ENCODE data around the gene ZHX3.

GRCh38 chr20:41293269-41294037 is 24.1 kb downstream of the ZHX3 start:
- no peak for TF ChIP-seq CREBBP (IDR thresholded peaks at IDR 0.05; ENCODE audit: low read depth, low read length)
- no peak for TF ChIP-seq TAF1 (IDR thresholded peaks at IDR 0.05; ENCODE audit: control insufficient read depth, extremely low read depth, insufficient read depth, low read length, severe bottlenecking)
- no peak for TF ChIP-seq CEBPG (CRISPR knock-in tag; IDR thresholded peaks at IDR 0.05)
- no peak for TF ChIP-seq CEBPG (tag; conservative IDR thresholded peaks at IDR 0.05 in 1 of 2, IDR thresholded peaks at IDR 0.05 in 1 of 2)
- TF ChIP-seq AFF4 (CRISPR knock-in tag; IDR thresholded peaks at IDR 0.05), result no peak
- TF ChIP-seq EP300 (IDR thresholded peaks at IDR 0.05; ENCODE audit: low read length), result no peak
- no peak for TF ChIP-seq ZZZ3 (IDR thresholded peaks at IDR 0.05)
- TF ChIP-seq ZNF551 (CRISPR knock-in tag; IDR thresholded peaks at IDR 0.05), result no peak
